ENCODE measurements around the gene FBXL16.

- TF ChIP-seq REST (IDR thresholded peaks at IDR 0.05; ENCODE audit: unreplicated experiment) (no peak), CTCF (conservative IDR thresholded peaks at IDR 0.05; ENCODE audit: low read depth in 2 of 2) (no peak), EZH2 (IDR thresholded peaks at IDR 0.05; ENCODE audit: low read depth, unreplicated experiment) (no peak), ETS1 (IDR thresholded peaks at IDR 0.05) (no peak)
Measured at GRCh38 chr16:717450-718245, 12.0 kb upstream of the FBXL16 start.

Data from GM23338 (cell line).